Measurements from ENCODE around the gene LRP3. TPM values are rescaled to one million over a fixed set of nuclear protein-coding genes. Genes with fewer than 3 reads are reported as not detected.

LRP3 gene
- total and polyA plus RNA-seq, 8 donors: 18.1 to 33.5 (median 25.2) TPM

DNA sequence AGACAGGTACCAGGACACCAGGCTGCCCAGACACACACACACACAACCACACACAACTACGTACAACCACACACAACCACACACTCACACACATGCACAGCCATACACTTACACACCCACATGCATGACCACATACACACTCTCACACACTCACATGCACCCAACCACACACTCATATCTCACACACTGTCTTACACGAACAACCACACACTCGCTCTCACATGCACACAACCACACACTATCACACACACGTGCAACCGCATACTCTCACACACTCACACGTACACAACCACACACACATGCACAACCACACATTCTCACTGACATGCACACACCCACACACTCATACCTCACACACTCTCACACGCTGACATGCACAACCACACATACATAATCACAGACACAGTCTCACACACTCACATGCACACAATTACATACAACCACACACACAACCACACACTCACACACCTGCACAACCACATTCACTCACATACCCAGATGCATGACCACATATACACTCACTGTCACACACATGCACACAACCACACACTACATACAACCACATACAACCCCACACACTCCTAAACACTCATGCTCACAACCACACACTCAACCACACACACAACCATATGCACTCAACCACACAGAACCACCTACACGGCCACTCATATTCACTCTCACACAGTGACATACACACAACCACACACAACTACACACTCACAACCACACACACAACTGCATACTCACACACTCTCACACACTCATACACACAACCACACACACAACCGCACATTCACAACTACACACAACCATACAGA, 39.1 kb downstream of the LRP3 start:
- Histone ChIP-seq H3K4me1 (peaks cover 0 to 19% of the 10 kb centered on the region in 2 donors), H3K9me3 (peaks cover 0 to 8% of the 10 kb centered on the region in 2 donors), H3K4me3 (no peak overlapping the region), H3K27me3 (peaks cover 0 to 18% of the 10 kb centered on the region in 2 donors), H3K27ac (no peak overlapping the region), H3K36me3 (no peaks in the 10 kb centered on the region)
- DNase-seq: no peak
- no peak for ATAC-seq
- intact Hi-C loops (cut with DNase I): no loop called here
- TF ChIP-seq, protein P1, sequence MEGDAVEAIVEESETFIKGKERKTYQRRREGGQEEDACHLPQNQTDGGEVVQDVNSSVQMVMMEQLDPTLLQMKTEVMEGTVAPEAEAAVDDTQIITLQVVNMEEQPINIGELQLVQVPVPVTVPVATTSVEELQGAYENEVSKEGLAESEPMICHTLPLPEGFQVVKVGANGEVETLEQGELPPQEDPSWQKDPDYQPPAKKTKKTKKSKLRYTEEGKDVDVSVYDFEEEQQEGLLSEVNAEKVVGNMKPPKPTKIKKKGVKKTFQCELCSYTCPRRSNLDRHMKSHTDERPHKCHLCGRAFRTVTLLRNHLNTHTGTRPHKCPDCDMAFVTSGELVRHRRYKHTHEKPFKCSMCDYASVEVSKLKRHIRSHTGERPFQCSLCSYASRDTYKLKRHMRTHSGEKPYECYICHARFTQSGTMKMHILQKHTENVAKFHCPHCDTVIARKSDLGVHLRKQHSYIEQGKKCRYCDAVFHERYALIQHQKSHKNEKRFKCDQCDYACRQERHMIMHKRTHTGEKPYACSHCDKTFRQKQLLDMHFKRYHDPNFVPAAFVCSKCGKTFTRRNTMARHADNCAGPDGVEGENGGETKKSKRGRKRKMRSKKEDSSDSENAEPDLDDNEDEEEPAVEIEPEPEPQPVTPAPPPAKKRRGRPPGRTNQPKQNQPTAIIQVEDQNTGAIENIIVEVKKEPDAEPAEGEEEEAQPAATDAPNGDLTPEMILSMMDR (IDR thresholded peaks at IDR 0.05): no peak

DNA sequence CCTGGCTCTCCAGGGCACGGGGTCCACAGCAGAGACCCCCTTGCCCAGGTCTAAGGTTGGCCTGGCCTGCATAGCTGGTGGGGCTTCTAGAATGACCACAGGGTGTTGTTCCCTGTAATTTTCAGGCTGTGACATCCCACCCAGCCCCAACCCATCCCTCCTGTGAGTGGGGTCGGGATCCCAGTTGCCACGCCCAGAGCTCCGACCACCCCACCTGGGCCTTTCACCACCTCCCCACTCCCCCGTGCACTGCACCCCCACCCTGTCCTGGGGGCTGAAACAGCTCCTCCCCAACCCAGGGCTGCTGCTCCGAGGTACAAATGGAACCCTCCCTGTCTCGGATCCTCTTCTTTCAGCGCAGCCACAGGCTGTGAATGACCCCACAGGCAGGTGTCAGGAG, 40.0 kb downstream of the LRP3 start:
- H3K4me1 ChIP-seq: peaks cover 0 to 19% of the 10 kb centered on the region in 2 donors
- TF ChIP-seq, protein P1 (IDR thresholded peaks at IDR 0.05): no peak
- H3K27ac ChIP-seq: no peak overlapping the region
- H3K9me3 ChIP-seq: peaks cover 0 to under 1% of the 10 kb centered on the region in 2 donors
- H3K27me3 ChIP-seq: peaks cover 0 to 17% of the 10 kb centered on the region in 2 donors
- intact Hi-C loops (cut with DNase I): no loop called here
- peak in 1 of 4 donors; percentile 37 for DNase-seq
- H3K4me3 ChIP-seq: no peak overlapping the region
- H3K36me3 ChIP-seq: no peaks in the 10 kb centered on the region
- ATAC-seq: no peak

DNA sequence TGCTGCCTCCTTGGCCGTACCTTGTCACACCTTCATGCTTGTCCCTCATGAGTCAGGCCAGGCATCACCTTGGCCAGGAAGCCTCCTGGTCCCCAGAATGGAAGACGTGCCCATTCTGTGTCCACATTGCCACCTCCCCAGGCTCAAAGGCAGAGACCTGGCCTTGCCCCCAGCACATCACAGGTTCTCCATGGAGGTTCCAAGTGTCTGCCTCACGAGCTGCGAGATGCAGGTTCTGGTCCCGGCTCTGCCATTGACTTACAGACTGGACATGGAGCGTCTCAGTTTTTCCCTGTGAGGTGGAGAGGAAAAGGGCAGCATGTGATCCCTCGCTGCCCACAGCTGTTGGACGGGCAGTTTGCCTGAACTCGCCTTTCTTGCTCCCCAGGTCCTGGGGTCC, 40.6 kb downstream of the LRP3 start:
- ATAC-seq (no peak), DNase-seq (peak in 1 of 4 donors; percentile 30)
- H3K36me3 ChIP-seq: no peaks in the 10 kb centered on the region
- no peak overlapping the region for H3K4me3 ChIP-seq
- no peak overlapping the region for H3K27ac ChIP-seq
- H3K4me1 ChIP-seq: peaks cover 0 to 19% of the 10 kb centered on the region in 2 donors
- TF ChIP-seq, protein P1 (IDR thresholded peaks at IDR 0.05): no peak
- peaks cover 0 to 17% of the 10 kb centered on the region in 2 donors for H3K27me3 ChIP-seq
- H3K9me3 ChIP-seq: no peaks in the 10 kb centered on the region
- intact Hi-C loops (cut with DNase I): loop anchor here in 1 of 2 donors (5.0 kb wide), 1 partner anchor 538 kb away; no protein-coding TSS in a partner anchor

DNA sequence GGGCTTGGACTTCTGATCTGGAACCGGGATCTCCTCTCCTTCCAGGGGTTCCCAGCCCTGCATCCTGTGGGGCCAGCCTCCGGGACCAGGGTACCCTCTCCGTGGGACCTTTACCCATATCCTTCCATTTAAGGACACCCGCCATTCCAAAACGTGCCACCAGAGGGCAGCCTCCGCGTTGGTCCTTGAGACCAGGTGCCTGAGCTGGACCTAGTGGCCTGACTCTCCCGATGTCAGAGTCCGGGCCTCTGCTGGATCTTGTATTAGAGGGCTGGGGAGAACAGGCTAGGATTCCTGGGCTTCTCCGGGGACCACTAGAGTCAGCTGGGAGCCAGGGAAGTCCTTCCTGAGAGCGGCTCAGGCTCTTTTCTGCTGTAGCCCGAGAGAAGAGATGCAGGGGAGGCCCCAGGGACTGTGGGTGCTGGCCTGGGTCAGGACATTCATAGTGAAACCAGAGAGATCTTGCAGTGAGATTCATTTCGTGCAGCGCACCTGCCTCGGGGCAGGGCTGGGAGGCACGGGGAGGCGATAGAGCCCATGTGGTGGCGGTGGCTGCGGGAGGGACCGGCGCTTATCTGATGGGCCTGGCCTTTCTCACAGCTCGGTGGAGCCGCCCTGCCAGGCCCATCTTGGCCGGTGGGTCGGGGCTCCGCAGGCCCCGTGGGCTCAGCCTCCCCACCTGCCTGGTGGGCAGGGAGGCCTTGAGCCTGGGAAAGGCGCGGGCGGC, 41.3 kb downstream of the LRP3 start:
- ATAC-seq (peak; percentile 89), DNase-seq (peak in 3 of 4 donors; percentile 67 to 95 (median 81))
- no peaks in the 10 kb centered on the region for H3K9me3 ChIP-seq
- TF ChIP-seq, protein P1 (IDR thresholded peaks at IDR 0.05): peak; percentile 77 to 93
- H3K4me3 ChIP-seq: no peak overlapping the region
- no peaks in the 10 kb centered on the region for H3K36me3 ChIP-seq
- no peak overlapping the region for H3K27ac ChIP-seq
- peaks cover 0 to 20% of the 10 kb centered on the region in 2 donors for H3K27me3 ChIP-seq
- H3K4me1 ChIP-seq: peaks cover 0 to 19% of the 10 kb centered on the region in 2 donors
- intact Hi-C loops (cut with DNase I): loop anchor here in 1 of 2 donors (5.0 kb wide), 1 partner anchor 537 kb away; no protein-coding TSS in a partner anchor

DNA sequence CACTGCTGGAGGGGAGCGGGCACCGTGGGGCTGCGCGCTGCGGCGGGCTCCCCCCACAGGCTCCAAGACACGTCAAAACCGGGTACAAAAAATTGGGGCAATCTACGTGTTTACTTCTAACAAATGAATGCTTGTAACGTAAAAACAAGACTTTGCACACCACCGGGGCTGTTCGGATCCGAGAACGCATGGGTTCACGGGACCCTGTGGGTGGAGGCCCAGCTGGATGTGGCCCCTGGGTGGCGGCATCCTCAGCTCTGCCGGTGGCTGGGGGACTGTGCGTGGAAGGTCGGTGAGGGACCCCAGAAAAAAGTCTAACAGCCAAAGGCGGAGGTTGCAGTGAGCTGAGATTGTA, 41.8 kb downstream of the LRP3 start:
- no peaks in the 10 kb centered on the region for H3K36me3 ChIP-seq
- no peaks in the 10 kb centered on the region for H3K9me3 ChIP-seq
- no peak overlapping the region for H3K27ac ChIP-seq
- intact Hi-C loops (cut with DNase I): loop anchor here in 1 of 2 donors (5.0 kb wide), 1 partner anchor 536 kb away; no protein-coding TSS in a partner anchor
- no peak overlapping the region for H3K4me3 ChIP-seq
- H3K4me1 ChIP-seq: peaks cover 0 to 18% of the 10 kb centered on the region in 2 donors
- ATAC-seq (no peak), DNase-seq (no peak)
- H3K27me3 ChIP-seq: peaks cover 0 to 21% of the 10 kb centered on the region in 2 donors
- TF ChIP-seq, protein P1 (IDR thresholded peaks at IDR 0.05): no peak

Data from left lung (tissue), 10 donors.